Measurements from ENCODE around the gene SLC11A1. TPM values are rescaled to one million over a fixed set of nuclear protein-coding genes. Genes with fewer than 3 reads are reported as not detected.

SLC11A1 gene
- total and polyA plus RNA-seq, 2 of the 4 experiments (the other 2 are of a cell fraction) = under 0.01 to 0.07 TPM

GRCh38 chr2:218445602-218446001, 63.5 kb downstream of the SLC11A1 start:
- no peak overlapping the region for H2AK9ac ChIP-seq (replicated peaks; ENCODE audit: low read depth, low read length, poor library complexity)
- dilution Hi-C loops (cut with HindIII; ENCODE audit: low sequenced_read_pairs, unreplicated experiment) (no loop called here), intact Hi-C loops (cut with micrococcal nuclease) (no loop called here), in situ Hi-C loops (cut with MboI; ENCODE audit: low sequenced_read_pairs) (no loop called here)
- no peak overlapping the region for H3K14ac ChIP-seq (replicated peaks; ENCODE audit: low read depth, low read length)
- no peak overlapping the region for H2BK5ac ChIP-seq (ENCODE audit: low read depth, low read length, poor library complexity, severe bottlenecking)
- no peak overlapping the region for H3K23ac ChIP-seq (ENCODE audit: low read depth, low read length)
- DNase-seq (no peak), ATAC-seq (ENCODE audit: low read depth) (no peak)
- H3K9me1 ChIP-seq (ENCODE audit: insufficient read depth, low read length) = peaks cover 5% of the 10 kb centered on the region; the same call in 1 of the 2 replicates
- peaks cover 3% of the 10 kb centered on the region; the same call in 1 of the 2 replicates for H4K20me1 ChIP-seq (ENCODE audit: insufficient read depth, low read length)
- no TSS peak for BruUV-seq (replicated peaks)
- ChIA-PET POLR2A (ENCODE audit: unreplicated experiment) (no interaction called here), CTCF (no interaction called here)
- H3K79me1 ChIP-seq (ENCODE audit: low read depth in 1 of 2, low read length in 2 of 2) = no peaks in the 10 kb centered on the region
- no peak overlapping the region for H3K4me2 ChIP-seq (ENCODE audit: low read depth, low read length)
- H2BK15ac ChIP-seq (ENCODE audit: low read depth, low read length) = no peak overlapping the region
- H2BK120ac ChIP-seq (ENCODE audit: low read depth, low read length) = no peak overlapping the region
- H3K4ac ChIP-seq (ENCODE audit: low read depth, low read length) = no peak overlapping the region
- peaks cover 3% of the 10 kb centered on the region; the same call in 1 of the 2 replicates for H3K4me1 ChIP-seq (ENCODE audit: control insufficient read depth, insufficient read depth, low read length)
- 0 out of 2 replicates have a peak, but pooled peaks cover 2% of the 10 kb centered on the region for H3K36me3 ChIP-seq (ENCODE audit: control insufficient read depth, insufficient read depth, low read length)
- no peaks in the 10 kb centered on the region for H3K27me3 ChIP-seq (ENCODE audit: control insufficient read depth, insufficient read depth, low read length)
- no peak overlapping the region for H4K8ac ChIP-seq (ENCODE audit: low read depth in 2 of 2, low read length in 2 of 2)
- H2AK5ac ChIP-seq (ENCODE audit: low read depth, low read length) = no peak overlapping the region
- no peak overlapping the region for H2AFZ ChIP-seq (replicated peaks; ENCODE audit: low read length, poor library complexity)
- no peak overlapping the region for H3K27ac ChIP-seq (ENCODE audit: insufficient read depth, low read length)
- H3K9ac ChIP-seq (ENCODE audit: low read depth, low read length) = no peak overlapping the region
- no peak overlapping the region for H2BK20ac ChIP-seq (ENCODE audit: low read depth, low read length)
- no peak overlapping the region for H4K91ac ChIP-seq (ENCODE audit: insufficient read depth, low read depth, low read length)
- H3K56ac ChIP-seq (ENCODE audit: extremely low read depth, insufficient read depth, low read length) = no peak overlapping the region
- TF ChIP-seq, protein P1, sequence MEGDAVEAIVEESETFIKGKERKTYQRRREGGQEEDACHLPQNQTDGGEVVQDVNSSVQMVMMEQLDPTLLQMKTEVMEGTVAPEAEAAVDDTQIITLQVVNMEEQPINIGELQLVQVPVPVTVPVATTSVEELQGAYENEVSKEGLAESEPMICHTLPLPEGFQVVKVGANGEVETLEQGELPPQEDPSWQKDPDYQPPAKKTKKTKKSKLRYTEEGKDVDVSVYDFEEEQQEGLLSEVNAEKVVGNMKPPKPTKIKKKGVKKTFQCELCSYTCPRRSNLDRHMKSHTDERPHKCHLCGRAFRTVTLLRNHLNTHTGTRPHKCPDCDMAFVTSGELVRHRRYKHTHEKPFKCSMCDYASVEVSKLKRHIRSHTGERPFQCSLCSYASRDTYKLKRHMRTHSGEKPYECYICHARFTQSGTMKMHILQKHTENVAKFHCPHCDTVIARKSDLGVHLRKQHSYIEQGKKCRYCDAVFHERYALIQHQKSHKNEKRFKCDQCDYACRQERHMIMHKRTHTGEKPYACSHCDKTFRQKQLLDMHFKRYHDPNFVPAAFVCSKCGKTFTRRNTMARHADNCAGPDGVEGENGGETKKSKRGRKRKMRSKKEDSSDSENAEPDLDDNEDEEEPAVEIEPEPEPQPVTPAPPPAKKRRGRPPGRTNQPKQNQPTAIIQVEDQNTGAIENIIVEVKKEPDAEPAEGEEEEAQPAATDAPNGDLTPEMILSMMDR (conservative IDR thresholded peaks at IDR 0.05; ENCODE audit: low read depth, low read length) = no peak
- TF ChIP-seq POLR2A (IDR thresholded peaks at IDR 0.05; ENCODE audit: low read depth, low read length) (no peak), RAD21 (IDR thresholded peaks at IDR 0.05; ENCODE audit: low read length) (no peak), RCOR1 (IDR thresholded peaks at IDR 0.05; ENCODE audit: insufficient replicate concordance, low read length) (no peak)
- TF ChIP-seq, protein P2, sequence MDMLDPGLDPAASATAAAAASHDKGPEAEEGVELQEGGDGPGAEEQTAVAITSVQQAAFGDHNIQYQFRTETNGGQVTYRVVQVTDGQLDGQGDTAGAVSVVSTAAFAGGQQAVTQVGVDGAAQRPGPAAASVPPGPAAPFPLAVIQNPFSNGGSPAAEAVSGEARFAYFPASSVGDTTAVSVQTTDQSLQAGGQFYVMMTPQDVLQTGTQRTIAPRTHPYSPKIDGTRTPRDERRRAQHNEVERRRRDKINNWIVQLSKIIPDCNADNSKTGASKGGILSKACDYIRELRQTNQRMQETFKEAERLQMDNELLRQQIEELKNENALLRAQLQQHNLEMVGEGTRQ (IDR thresholded peaks at IDR 0.05; ENCODE audit: low read depth, low read length) = no peak
- H3K4me3 ChIP-seq (ENCODE audit: insufficient read depth, low read depth, low read length) = no peak overlapping the region
- H3K9me3 ChIP-seq (ENCODE audit: control insufficient read depth, insufficient read depth, low read length) = no peaks in the 10 kb centered on the region
- H4K5ac ChIP-seq (ENCODE audit: low read depth, low read length) = no peak overlapping the region
- H3K18ac ChIP-seq (ENCODE audit: low read depth, low read length) = no peak overlapping the region

Small RNAs within 50 kb of the gene (microRNA-seq; reads per million reads assigned to microRNA genes)
- gene MIR26B (ENCODE audit: insufficient read depth in 1 of 2, insufficient read length in 1 of 2, unreplicated experiment in 1 of 2) (2,109 to 15,553 reads per million in 2 experiments), gene MIR6810 (ENCODE audit: insufficient read depth in 1 of 2, insufficient read length in 1 of 2, unreplicated experiment in 1 of 2) (0 to 2.2 reads per million in 2 experiments)

Small RNAs within 50 kb of the gene (small RNA-seq; reads per million reads assigned to genes)
- gene MIR26B (91.9 to 24,426 (median 8,070) reads per million in 5 experiments), gene MIR6810 (0 reads per million in 5 experiments)

Other genes with a start within 250 kb of the SLC11A1 start
- not detected in 2 replicates for gene CXCR1, start 215.3 kb upstream of the SLC11A1 start, total RNA-seq (2012; rRNA removed)
- gene CXCR1, start 215.3 kb upstream of the SLC11A1 start, polyA plus RNA-seq (2012; rRNA removed) = not detected in 2 replicates
- gene ARPC2, start 165.1 kb upstream of the SLC11A1 start, total RNA-seq (2012; rRNA removed) = 635 and 696 TPM in 2 replicates
- 544 and 561 TPM in 2 replicates for gene ARPC2, start 165.1 kb upstream of the SLC11A1 start, polyA plus RNA-seq (2012; rRNA removed)
- gene GPBAR1, start 121.3 kb upstream of the SLC11A1 start, total RNA-seq (2012; rRNA removed) = under 0.01 TPM in 1 of 2 replicates, not detected in the other
- gene GPBAR1, start 121.3 kb upstream of the SLC11A1 start, polyA plus RNA-seq (2012; rRNA removed) = 0.13 and 0.21 TPM in 2 replicates
- 112 and 118 TPM in 2 replicates for gene AAMP, start 112.1 kb upstream of the SLC11A1 start, total RNA-seq (2012; rRNA removed)
- gene AAMP, start 112.1 kb upstream of the SLC11A1 start, polyA plus RNA-seq (2012; rRNA removed) = 104 and 108 TPM in 2 replicates
- 19.2 and 22.2 TPM in 2 replicates for gene PNKD, start 111.8 kb upstream of the SLC11A1 start, total RNA-seq (2012; rRNA removed)
- 68.5 and 70.1 TPM in 2 replicates for gene PNKD, start 111.8 kb upstream of the SLC11A1 start, polyA plus RNA-seq (2012; rRNA removed)
- gene TMBIM1, start 89.8 kb upstream of the SLC11A1 start, total RNA-seq (2012; rRNA removed) = 78.6 and 102 TPM in 2 replicates
- gene TMBIM1, start 89.8 kb upstream of the SLC11A1 start, polyA plus RNA-seq (2012; rRNA removed) = 81.2 and 84.6 TPM in 2 replicates
- gene CATIP, start 25.4 kb upstream of the SLC11A1 start, total RNA-seq (2012; rRNA removed) = not detected in 2 replicates
- not detected in 2 replicates for gene CATIP, start 25.4 kb upstream of the SLC11A1 start, polyA plus RNA-seq (2012; rRNA removed)
- gene CTDSP1, start 17.6 kb downstream of the SLC11A1 start, total RNA-seq (2012; rRNA removed) = 17.5 and 19.7 TPM in 2 replicates
- 64.3 and 68.2 TPM in 2 replicates for gene CTDSP1, start 17.6 kb downstream of the SLC11A1 start, polyA plus RNA-seq (2012; rRNA removed)
- not detected in 2 replicates for gene VIL1, start 36.9 kb downstream of the SLC11A1 start, total RNA-seq (2012; rRNA removed)
- gene VIL1, start 36.9 kb downstream of the SLC11A1 start, polyA plus RNA-seq (2012; rRNA removed) = not detected in 2 replicates
- 6.5 and 7.5 TPM in 2 replicates for gene USP37, start 186.1 kb downstream of the SLC11A1 start, total RNA-seq (2012; rRNA removed)
- gene USP37, start 186.1 kb downstream of the SLC11A1 start, polyA plus RNA-seq (2012; rRNA removed) = 1.2 and 1.6 TPM in 2 replicates
- 70.5 and 71.0 TPM in 2 replicates for gene CNOT9, start 186.6 kb downstream of the SLC11A1 start, total RNA-seq (2012; rRNA removed)
- gene CNOT9, start 186.6 kb downstream of the SLC11A1 start, polyA plus RNA-seq (2012; rRNA removed) = 33.1 and 35.2 TPM in 2 replicates
- gene PLCD4, start 225.6 kb downstream of the SLC11A1 start, total RNA-seq (2012; rRNA removed) = 1.4 and 2.0 TPM in 2 replicates
- 1.5 and 1.9 TPM in 2 replicates for gene PLCD4, start 225.6 kb downstream of the SLC11A1 start, polyA plus RNA-seq (2012; rRNA removed)